Liver (tissue), 9 donors: ENCODE data around the gene POLE3. TPM values are rescaled to one million over a fixed set of nuclear protein-coding genes. Genes with fewer than 3 reads are reported as not detected.

Source experiments
- DNase-seq: peaks from one replicate; pipeline ENCODE4 v3.0.0-alpha.2; 2017; ENCODE audit warnings: low spot score
- H3K27ac ChIP-seq, 2 donors: one replicate each; pipeline ENCODE4 v1.7.0; 2013; ENCODE audit warnings: inconsistent platforms in 2 of 2, low read length in 2 of 2, control low read depth in 1 of 2, low read depth in 1 of 2, mild to moderate bottlenecking in 1 of 2
- H3K27me3 ChIP-seq, 4 donors: one replicate each; pipeline versions ENCODE4 v1.6.1 to v1.7.0; 2013; ENCODE audit warnings: low read length in 3 of 4, inconsistent platforms in 1 of 4, mild to moderate bottlenecking in 1 of 4, moderate library complexity in 1 of 4; ENCODE audit not compliant: control insufficient read depth in 4 of 4, insufficient read depth in 4 of 4
- H3K36me3 ChIP-seq, 4 donors: one replicate each; pipeline versions ENCODE4 v1.6.1 to v1.7.0; 2013; ENCODE audit warnings: low read length in 3 of 4, mild to moderate bottlenecking in 3 of 4, low read depth in 1 of 4, moderate library complexity in 1 of 4; ENCODE audit not compliant: control insufficient read depth in 4 of 4, insufficient read depth in 3 of 4
- H3K4me1 ChIP-seq, 4 donors: one replicate each; pipeline versions ENCODE4 v1.6.1 to v1.7.0; 2013; ENCODE audit warnings: low read length in 3 of 4, mild to moderate bottlenecking in 3 of 4, moderate library complexity in 1 of 4; ENCODE audit not compliant: control insufficient read depth in 4 of 4, insufficient read depth in 4 of 4
- H3K4me3 ChIP-seq, 3 donors: one replicate each; pipeline versions ENCODE4 v1.6.1 to v1.7.0; 2013; ENCODE audit warnings: low read length in 3 of 3, control low read depth in 1 of 3, low read depth in 1 of 3, mild to moderate bottlenecking in 1 of 3
- H3K9ac ChIP-seq, 2 donors: one replicate each; pipeline ENCODE4 v1.7.0; 2013; ENCODE audit warnings: low read length in 2 of 2, mild to moderate bottlenecking in 2 of 2, moderate library complexity in 2 of 2, control low read depth in 1 of 2, low read depth in 1 of 2
- H3K9me3 ChIP-seq, 4 donors: one replicate each; pipeline versions ENCODE4 v1.6.1 to v1.7.0; 2013; ENCODE audit warnings: low read length in 3 of 4; ENCODE audit not compliant: control insufficient read depth in 4 of 4
- FOXA1 ChIP-seq: IDR thresholded peaks from 2 replicates; pipeline ENCODE4 v1.6.1; 2016; ENCODE audit warnings: antibody characterized with exemption
- GABPA ChIP-seq, 2 donors: IDR thresholded peaks in 1 of 2; conservative IDR thresholded peaks in 1 of 2; 2 replicates each; pipeline ENCODE4 v1.6.1; 2016; ENCODE audit warnings: antibody characterized with exemption in 2 of 2, mild to moderate bottlenecking in 1 of 2, moderate library complexity in 1 of 2
- HNF4G ChIP-seq: IDR thresholded peaks from 2 replicates; pipeline ENCODE4 v1.6.1; 2016; ENCODE audit warnings: antibody characterized with exemption
- JUND ChIP-seq, 2 donors: IDR thresholded peaks; 2 replicates each; pipeline ENCODE4 v1.6.1; 2016; ENCODE audit warnings: antibody characterized with exemption in 2 of 2
- SP1 ChIP-seq: IDR thresholded peaks from 2 replicates; pipeline ENCODE4 v1.6.1; 2018; ENCODE audit warnings: antibody characterized with exemption, mild to moderate bottlenecking
- TAF1 ChIP-seq: conservative IDR thresholded peaks from 2 replicates; pipeline ENCODE4 v1.6.1; 2016; ENCODE audit warnings: antibody characterized with exemption, mild to moderate bottlenecking
- YY1 ChIP-seq: IDR thresholded peaks from 2 replicates; pipeline ENCODE4 v1.6.1; 2016; ENCODE audit warnings: antibody characterized with exemption, mild to moderate bottlenecking
- WGBS: extraction: QIAGEN DNeasy Blood & Tissue Kit; methylation state at CpG from one replicate; pipeline ENCODE4 v1.1.7; 2013; 5-methylcytosine and 5-hydroxymethylcytosine counted together
- polyA plus RNA-seq, 2 donors: library from polyadenylated mRNA; stranded (reverse) in 1 of 2; unstranded in 1 of 2; fragments of 200-250 nt in 1 of 2; fragments of >200 nt in 1 of 2; fragmentation: Nextera tagmentation in 1 of 2; extraction: Ambion mirVana in 1 of 2; gene quantifications; one replicate each; pipeline versions ENCODE4 v1.2.1 to v1.2.3, GENCODE V29; 2013 to 2015
- total RNA-seq, 2 donors: library from RNA; depleted of rRNA; stranded (reverse); fragments of >200 nt; gene quantifications; one replicate each; pipeline ENCODE4 v1.2.3, GENCODE V29; 2014
- TF ChIP-seq, protein P1 (sequence below): fragments of 150-350 bp; IDR thresholded peaks from 2 replicates; pipeline ENCODE4 v1.5.1; 2017; ENCODE audit warnings: improper control_type of control experiment, low read depth, low read length; ENCODE audit not compliant: missing input control
- TF ChIP-seq, protein P2 (sequence below): IDR thresholded peaks from 2 replicates; pipeline ENCODE4 v1.6.1; 2016; ENCODE audit warnings: antibody characterized with exemption, mild to moderate bottlenecking
- TF ChIP-seq, protein P3 (sequence below): IDR thresholded peaks from 2 replicates; pipeline ENCODE4 v1.6.1; 2016; ENCODE audit warnings: antibody characterized with exemption
- donor health status: healthy.
- donor health status: healthy.
- donor health status: healthy.
- donor health status: healthy.
- donor health status: healthy.

POLE3 gene
- total and polyA plus RNA-seq, 4 donors: 15.7 to 27.5 (median 22.8) TPM

DNA sequence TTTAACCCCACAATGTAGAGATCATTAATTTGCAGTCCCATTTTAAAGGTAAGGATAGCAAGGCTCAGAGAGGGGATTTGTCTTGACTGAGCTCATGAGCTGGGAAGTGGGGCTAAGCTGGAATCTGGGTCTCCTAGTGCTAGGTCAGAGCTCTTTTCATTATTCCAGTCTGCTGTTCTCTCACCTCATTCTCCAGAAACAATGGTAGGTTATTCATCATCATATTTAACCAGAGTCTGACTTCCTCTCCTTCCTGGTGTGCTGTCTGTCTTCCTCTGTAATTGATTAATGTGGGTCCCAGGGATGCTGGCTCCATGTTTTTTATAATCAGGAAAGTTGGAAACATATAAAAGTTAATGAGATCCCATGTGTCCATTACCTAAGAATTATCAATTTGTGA, 20.7 kb upstream of the POLE3 start (continued):
- TF ChIP-seq, protein P1, sequence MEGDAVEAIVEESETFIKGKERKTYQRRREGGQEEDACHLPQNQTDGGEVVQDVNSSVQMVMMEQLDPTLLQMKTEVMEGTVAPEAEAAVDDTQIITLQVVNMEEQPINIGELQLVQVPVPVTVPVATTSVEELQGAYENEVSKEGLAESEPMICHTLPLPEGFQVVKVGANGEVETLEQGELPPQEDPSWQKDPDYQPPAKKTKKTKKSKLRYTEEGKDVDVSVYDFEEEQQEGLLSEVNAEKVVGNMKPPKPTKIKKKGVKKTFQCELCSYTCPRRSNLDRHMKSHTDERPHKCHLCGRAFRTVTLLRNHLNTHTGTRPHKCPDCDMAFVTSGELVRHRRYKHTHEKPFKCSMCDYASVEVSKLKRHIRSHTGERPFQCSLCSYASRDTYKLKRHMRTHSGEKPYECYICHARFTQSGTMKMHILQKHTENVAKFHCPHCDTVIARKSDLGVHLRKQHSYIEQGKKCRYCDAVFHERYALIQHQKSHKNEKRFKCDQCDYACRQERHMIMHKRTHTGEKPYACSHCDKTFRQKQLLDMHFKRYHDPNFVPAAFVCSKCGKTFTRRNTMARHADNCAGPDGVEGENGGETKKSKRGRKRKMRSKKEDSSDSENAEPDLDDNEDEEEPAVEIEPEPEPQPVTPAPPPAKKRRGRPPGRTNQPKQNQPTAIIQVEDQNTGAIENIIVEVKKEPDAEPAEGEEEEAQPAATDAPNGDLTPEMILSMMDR: no peak
- TF ChIP-seq FOXA1: no peak
- TF ChIP-seq, protein P2, sequence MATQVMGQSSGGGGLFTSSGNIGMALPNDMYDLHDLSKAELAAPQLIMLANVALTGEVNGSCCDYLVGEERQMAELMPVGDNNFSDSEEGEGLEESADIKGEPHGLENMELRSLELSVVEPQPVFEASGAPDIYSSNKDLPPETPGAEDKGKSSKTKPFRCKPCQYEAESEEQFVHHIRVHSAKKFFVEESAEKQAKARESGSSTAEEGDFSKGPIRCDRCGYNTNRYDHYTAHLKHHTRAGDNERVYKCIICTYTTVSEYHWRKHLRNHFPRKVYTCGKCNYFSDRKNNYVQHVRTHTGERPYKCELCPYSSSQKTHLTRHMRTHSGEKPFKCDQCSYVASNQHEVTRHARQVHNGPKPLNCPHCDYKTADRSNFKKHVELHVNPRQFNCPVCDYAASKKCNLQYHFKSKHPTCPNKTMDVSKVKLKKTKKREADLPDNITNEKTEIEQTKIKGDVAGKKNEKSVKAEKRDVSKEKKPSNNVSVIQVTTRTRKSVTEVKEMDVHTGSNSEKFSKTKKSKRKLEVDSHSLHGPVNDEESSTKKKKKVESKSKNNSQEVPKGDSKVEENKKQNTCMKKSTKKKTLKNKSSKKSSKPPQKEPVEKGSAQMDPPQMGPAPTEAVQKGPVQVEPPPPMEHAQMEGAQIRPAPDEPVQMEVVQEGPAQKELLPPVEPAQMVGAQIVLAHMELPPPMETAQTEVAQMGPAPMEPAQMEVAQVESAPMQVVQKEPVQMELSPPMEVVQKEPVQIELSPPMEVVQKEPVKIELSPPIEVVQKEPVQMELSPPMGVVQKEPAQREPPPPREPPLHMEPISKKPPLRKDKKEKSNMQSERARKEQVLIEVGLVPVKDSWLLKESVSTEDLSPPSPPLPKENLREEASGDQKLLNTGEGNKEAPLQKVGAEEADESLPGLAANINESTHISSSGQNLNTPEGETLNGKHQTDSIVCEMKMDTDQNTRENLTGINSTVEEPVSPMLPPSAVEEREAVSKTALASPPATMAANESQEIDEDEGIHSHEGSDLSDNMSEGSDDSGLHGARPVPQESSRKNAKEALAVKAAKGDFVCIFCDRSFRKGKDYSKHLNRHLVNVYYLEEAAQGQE: no peak

DNA sequence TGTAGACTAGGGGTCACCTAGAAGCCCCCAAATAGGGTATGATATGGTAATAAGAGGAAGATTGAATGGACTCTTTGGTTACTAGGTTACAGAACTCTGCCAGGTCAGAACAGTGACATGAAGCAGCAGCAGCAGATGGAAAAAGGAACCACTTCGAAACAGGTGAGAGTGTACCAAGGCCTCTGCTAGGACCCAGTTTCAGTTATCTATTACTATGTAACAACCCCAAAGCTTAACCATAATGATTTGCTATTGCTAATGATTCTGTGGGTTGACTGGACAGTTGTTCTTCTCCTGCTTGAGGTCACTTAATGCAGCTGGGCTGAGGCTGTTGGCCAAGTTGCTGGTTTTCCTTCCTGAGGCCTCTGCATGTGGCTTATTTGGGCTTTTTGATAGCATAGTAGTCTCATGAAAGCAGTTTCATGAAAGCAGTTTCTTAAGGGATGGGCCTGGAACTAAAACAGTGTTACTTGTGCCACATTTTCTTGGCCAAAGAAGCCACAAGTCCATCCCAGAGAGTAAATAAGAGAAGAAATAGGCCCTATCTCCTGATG, 17.7 kb upstream of the POLE3 start:
- 88% methylated on average over 1 of the region's 1 CpG for WGBS
- Histone ChIP-seq H3K27me3 (no peaks in the 10 kb centered on the region), H3K36me3 (no peaks in the 10 kb centered on the region), H3K4me3 (no peak overlapping the region), H3K9me3 (no peaks in the 10 kb centered on the region), H3K27ac (no peak overlapping the region), H3K9ac (no peak overlapping the region), H3K4me1 (no peaks in the 10 kb centered on the region)
- TF ChIP-seq HNF4G (no peak), TAF1 (no peak), YY1 (no peak)
- DNase-seq: no peak

DNA sequence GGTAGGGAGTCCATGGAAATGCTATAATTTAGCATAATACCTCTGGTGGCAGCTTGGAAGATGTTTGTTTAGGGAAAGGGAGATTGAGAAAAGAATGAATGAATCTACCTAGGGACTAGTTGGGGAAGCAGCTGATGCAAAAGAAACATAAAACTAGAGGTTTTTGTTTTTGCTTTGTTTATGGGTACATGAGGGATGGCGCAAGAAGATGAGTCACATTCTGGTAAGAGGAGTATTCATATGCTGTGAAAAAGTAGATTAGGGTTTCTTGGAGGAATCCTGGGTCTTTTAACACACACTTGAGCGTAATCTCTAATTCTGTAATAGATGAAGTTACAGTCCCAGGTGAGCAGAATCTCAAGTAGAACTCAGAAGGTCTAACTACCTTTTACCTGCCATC, 17.2 kb upstream of the POLE3 start:
- H3K27ac ChIP-seq: no peak overlapping the region
- TF ChIP-seq SP1: no peak
- no peak for TF ChIP-seq GABPA (IDR thresholded peaks at IDR 0.05 in 1 of 2, conservative IDR thresholded peaks at IDR 0.05 in 1 of 2)
- no peak for TF ChIP-seq TAF1
- no peak for TF ChIP-seq JUND (IDR thresholded peaks at IDR 0.05)
- TF ChIP-seq, protein P3, sequence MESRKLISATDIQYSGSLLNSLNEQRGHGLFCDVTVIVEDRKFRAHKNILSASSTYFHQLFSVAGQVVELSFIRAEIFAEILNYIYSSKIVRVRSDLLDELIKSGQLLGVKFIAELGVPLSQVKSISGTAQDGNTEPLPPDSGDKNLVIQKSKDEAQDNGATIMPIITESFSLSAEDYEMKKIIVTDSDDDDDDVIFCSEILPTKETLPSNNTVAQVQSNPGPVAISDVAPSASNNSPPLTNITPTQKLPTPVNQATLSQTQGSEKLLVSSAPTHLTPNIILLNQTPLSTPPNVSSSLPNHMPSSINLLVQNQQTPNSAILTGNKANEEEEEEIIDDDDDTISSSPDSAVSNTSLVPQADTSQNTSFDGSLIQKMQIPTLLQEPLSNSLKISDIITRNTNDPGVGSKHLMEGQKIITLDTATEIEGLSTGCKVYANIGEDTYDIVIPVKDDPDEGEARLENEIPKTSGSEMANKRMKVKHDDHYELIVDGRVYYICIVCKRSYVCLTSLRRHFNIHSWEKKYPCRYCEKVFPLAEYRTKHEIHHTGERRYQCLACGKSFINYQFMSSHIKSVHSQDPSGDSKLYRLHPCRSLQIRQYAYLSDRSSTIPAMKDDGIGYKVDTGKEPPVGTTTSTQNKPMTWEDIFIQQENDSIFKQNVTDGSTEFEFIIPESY: no peak
- H3K4me3 ChIP-seq: no peak overlapping the region
- H3K9me3 ChIP-seq: no peaks in the 10 kb centered on the region
- H3K36me3 ChIP-seq: no peaks in the 10 kb centered on the region
- no peak for DNase-seq
- 94% methylated on average over 2 of the region's 2 CpGs for WGBS
- no peaks in the 10 kb centered on the region for H3K27me3 ChIP-seq
- no peak overlapping the region for H3K9ac ChIP-seq
- no peaks in the 10 kb centered on the region for H3K4me1 ChIP-seq
